HepG2 (cell line): ENCODE data around the gene LOC128125822.

Source experiments
- AKAP8 ChIP-seq: sonication (generic); formaldehyde crosslinking; IDR thresholded peaks from 2 replicates; pipeline ENCODE4 v1.5.1; 2020; ENCODE audit warnings: mild to moderate bottlenecking, missing genetic modification reagents
- ATM ChIP-seq: fragments of 450-650 bp; IDR thresholded peaks from 2 replicates; pipeline ENCODE4 v1.7.1; 2017; ENCODE audit warnings: mild to moderate bottlenecking, borderline replicate concordance
- CENPX ChIP-seq: sonication (generic); formaldehyde crosslinking; IDR thresholded peaks from 2 replicates; pipeline ENCODE4 v1.9.0; 2021; ENCODE audit warnings: mild to moderate bottlenecking, missing genetic modification reagents, moderate library complexity
- DPF2 ChIP-seq: sonication (generic); formaldehyde crosslinking; IDR thresholded peaks from 2 replicates; pipeline ENCODE4 v1.4.0; 2020; ENCODE audit warnings: mild to moderate bottlenecking, low read depth, missing genetic modification reagents, borderline replicate concordance
- FOXM1 ChIP-seq: sonication (generic); formaldehyde crosslinking; IDR thresholded peaks from 2 replicates; pipeline ENCODE4 v1.5.0; 2020; ENCODE audit warnings: missing genetic modification reagents
- GATA4 ChIP-seq: sonication (generic); IDR thresholded peaks from 2 replicates; pipeline ENCODE4 v1.6.1; 2016; ENCODE audit warnings: antibody characterized with exemption, low read depth, borderline replicate concordance
- HES4 ChIP-seq: sonication (generic); formaldehyde crosslinking; IDR thresholded peaks from 2 replicates; pipeline ENCODE4 v1.9.0; 2021; ENCODE audit warnings: mild to moderate bottlenecking, missing genetic modification reagents, borderline replicate concordance
- JUND ChIP-seq: sonication (generic); formaldehyde crosslinking; IDR thresholded peaks from 2 replicates; pipeline ENCODE4 v1.8.0; 2022; ENCODE audit warnings: mild to moderate bottlenecking, missing genetic modification reagents
- MBD4 ChIP-seq: IDR thresholded peaks from 2 replicates; pipeline ENCODE4 v1.6.1; 2012; ENCODE audit warnings: low read length, inconsistent platforms, borderline replicate concordance
- MTA1 ChIP-seq: sonication (generic); formaldehyde crosslinking; IDR thresholded peaks from 2 replicates; pipeline ENCODE4 v1.4.0; 2020; ENCODE audit warnings: missing genetic modification reagents, mild to moderate bottlenecking, borderline replicate concordance
- NFIB ChIP-seq: sonication (generic); formaldehyde crosslinking; IDR thresholded peaks from 2 replicates; pipeline ENCODE4 v1.9.0; 2021; ENCODE audit warnings: missing genetic modification reagents, mild to moderate bottlenecking, borderline replicate concordance
- PCBP1 ChIP-seq: fragments of 200-400 bp; formaldehyde crosslinking; IDR thresholded peaks from 2 replicates; pipeline ENCODE4 v1.6.1; 2017; ENCODE audit warnings: mild to moderate bottlenecking, low read depth, low read length, borderline replicate concordance
- POLR2A ChIP-seq, 2 experiments: IDR thresholded peaks; 2 replicates each; pipeline ENCODE4 v1.6.1; 2011; ENCODE audit warnings: low read depth in 2 of 2, low read length in 2 of 2, mild to moderate bottlenecking in 1 of 2, moderate library complexity in 1 of 2; ENCODE audit not compliant: insufficient read depth in 1 of 2
- RBAK ChIP-seq: sonication (generic); formaldehyde crosslinking; IDR thresholded peaks from 2 replicates; pipeline ENCODE4 v1.5.1; 2020; ENCODE audit warnings: mild to moderate bottlenecking, missing genetic modification reagents
- REXO4 ChIP-seq: sonication (generic); formaldehyde crosslinking; IDR thresholded peaks from 2 replicates; pipeline ENCODE4 v1.8.0; 2022; ENCODE audit warnings: missing genetic modification reagents, mild to moderate bottlenecking, borderline replicate concordance
- RFXANK ChIP-seq: IDR thresholded peaks from 2 replicates; pipeline ENCODE4 v1.6.1; 2016
- SMAD1 ChIP-seq: sonication (generic); formaldehyde crosslinking; IDR thresholded peaks from 2 replicates; pipeline ENCODE4 v1.4.0; 2020; ENCODE audit warnings: missing genetic modification reagents, low read depth, mild to moderate bottlenecking, borderline replicate concordance
- SMARCE1 ChIP-seq: fragments of 450-650 bp; IDR thresholded peaks from 2 replicates; pipeline ENCODE4 v1.6.1; 2017; ENCODE audit warnings: borderline replicate concordance
- ZMYM3 ChIP-seq: sonication (generic); formaldehyde crosslinking; IDR thresholded peaks from 2 replicates; pipeline ENCODE4 v1.5.1; 2020; ENCODE audit warnings: mild to moderate bottlenecking, missing genetic modification reagents
- ZMYM4 ChIP-seq: sonication (generic); formaldehyde crosslinking; IDR thresholded peaks from 2 replicates; pipeline ENCODE4 v1.8.1; 2023; ENCODE audit warnings: mild to moderate bottlenecking, missing genetic modification reagents
- ZNF20 ChIP-seq: sonication (generic); formaldehyde crosslinking; IDR thresholded peaks from 2 replicates; pipeline ENCODE4 v1.4.0; 2020; ENCODE audit warnings: mild to moderate bottlenecking, moderate library complexity, missing genetic modification reagents
- ZNF557 ChIP-seq: sonication (generic); formaldehyde crosslinking; IDR thresholded peaks from 2 replicates; pipeline ENCODE4 v1.4.0; 2020; ENCODE audit warnings: missing genetic modification reagents
- ZNF577 ChIP-seq: sonication (generic); formaldehyde crosslinking; IDR thresholded peaks from 2 replicates; pipeline ENCODE4 v1.4.0; 2020; ENCODE audit warnings: mild to moderate bottlenecking, low read depth, missing genetic modification reagents, borderline replicate concordance
- ZNF616 ChIP-seq: sonication (generic); formaldehyde crosslinking; IDR thresholded peaks from 2 replicates; pipeline ENCODE4 v1.5.0; 2020; ENCODE audit warnings: low read depth, mild to moderate bottlenecking, missing genetic modification reagents
- ZNF629 ChIP-seq: sonication (generic); formaldehyde crosslinking; conservative IDR thresholded peaks from 2 replicates; pipeline ENCODE4 v1.5.0; 2020; ENCODE audit warnings: missing genetic modification reagents
- ZNF703 ChIP-seq: sonication (generic); formaldehyde crosslinking; IDR thresholded peaks from 2 replicates; pipeline ENCODE4 v1.5.1; 2020; ENCODE audit warnings: missing genetic modification reagents, mild to moderate bottlenecking, moderate library complexity, borderline replicate concordance
- ZNF747 ChIP-seq: sonication (generic); formaldehyde crosslinking; IDR thresholded peaks from 2 replicates; pipeline ENCODE4 v1.8.1; 2023; ENCODE audit warnings: missing genetic modification reagents, mild to moderate bottlenecking, borderline replicate concordance
- TF ChIP-seq, protein P1 (sequence below): sonication (generic); formaldehyde crosslinking; IDR thresholded peaks from 2 replicates; pipeline ENCODE4 v1.5.0; 2020; ENCODE audit warnings: mild to moderate bottlenecking, missing genetic modification reagents, borderline replicate concordance
- TF ChIP-seq, protein P2 (sequence below): sonication (generic); formaldehyde crosslinking; IDR thresholded peaks from 2 replicates; pipeline ENCODE4 v1.5.1; 2020; ENCODE audit warnings: mild to moderate bottlenecking, missing genetic modification reagents, moderate library complexity

The LOC128125822 gene

DNA sequence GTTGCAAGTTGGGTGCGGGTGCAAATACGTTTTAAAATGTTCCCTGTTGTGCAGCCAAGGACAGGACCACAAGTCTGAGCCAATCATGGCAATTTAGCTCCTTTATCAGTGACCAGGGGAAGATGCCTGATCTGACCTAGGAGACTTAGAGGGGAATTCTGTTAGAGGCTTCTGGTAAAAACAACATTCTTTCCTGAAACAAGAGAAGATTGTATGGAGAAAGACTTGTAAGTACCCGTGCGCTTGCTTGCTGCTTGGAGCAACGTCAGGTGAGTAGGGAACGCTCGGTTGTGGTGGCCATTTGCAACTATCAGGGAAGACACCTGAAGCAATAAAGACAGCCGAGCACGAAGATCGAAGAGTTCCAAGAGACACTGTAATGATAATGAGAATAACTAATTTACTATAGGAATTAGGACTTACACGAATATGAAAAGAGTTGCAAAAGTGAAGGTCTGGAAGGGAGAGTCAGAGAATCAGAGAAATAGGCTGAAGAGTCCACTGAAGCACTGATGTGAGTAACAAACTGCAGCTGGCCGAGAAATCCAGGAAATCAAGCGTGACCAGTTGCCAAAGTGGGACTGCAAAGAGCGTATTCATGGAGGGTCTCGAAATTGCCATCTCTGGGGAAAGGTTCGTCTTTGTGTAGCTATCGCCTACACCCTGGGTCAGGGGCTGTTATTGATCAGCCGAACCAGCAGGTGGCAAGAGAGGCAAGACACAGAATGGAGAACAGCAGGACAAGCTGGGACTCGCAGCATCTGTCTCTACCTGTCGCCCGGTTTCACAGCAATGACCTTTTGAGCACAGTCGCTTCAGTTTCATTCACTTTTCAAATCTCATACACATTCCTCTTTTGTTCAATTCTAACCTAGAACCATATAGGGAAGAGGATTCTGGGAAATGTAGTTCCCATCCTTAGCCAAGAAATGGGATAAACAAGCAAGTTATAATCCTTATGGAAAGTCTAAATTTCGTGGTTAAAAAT is 26.1 kb downstream of the LOC128125822 start (continued):
- TF ChIP-seq ATM (no peak), NFIB (CRISPR knock-in tag) (no peak), RBAK (CRISPR knock-in tag) (no peak), SMAD1 (CRISPR knock-in tag) (no peak), ZMYM3 (peak; percentile 44; the same call in 1 of the 2 replicates), GATA4 (peak; percentile 28; the same call in 1 of the 2 replicates), DPF2 (CRISPR knock-in tag) (no peak), REXO4 (CRISPR knock-in tag) (no peak), HES4 (no peak), ZNF703 (CRISPR knock-in tag) (no peak), ZNF629 (CRISPR knock-in tag) (0 out of 2 replicates have a peak, but pooled peaks have one; percentile 15), MTA1 (CRISPR knock-in tag) (no peak), CENPX (CRISPR knock-in tag) (no peak), SMARCE1 (no peak), MBD4 (no peak), FOXM1 (no peak), ZNF747 (peak; percentile 69; the same call in 1 of the 2 replicates), ZNF577 (CRISPR knock-in tag) (no peak), ZNF616 (no peak), ZNF20 (no peak), JUND (CRISPR knock-in tag) (no peak), PCBP1 (no peak), POLR2A (IDR thresholded peaks at IDR 0.05; ENCODE audit: insufficient read depth in 1 of 2, low read depth in 2 of 2, low read length in 2 of 2) (peak; percentile 46 to 60; a peak in 3 of 4 replicates), ZNF557 (CRISPR knock-in tag) (peak; percentile 89), RFXANK (CRISPR knock-in tag) (0 out of 2 replicates have a peak, but pooled peaks have one; percentile 2), AKAP8 (CRISPR knock-in tag) (no peak), ZMYM4 (CRISPR knock-in tag) (peak; percentile 98)
- TF ChIP-seq, protein P1, sequence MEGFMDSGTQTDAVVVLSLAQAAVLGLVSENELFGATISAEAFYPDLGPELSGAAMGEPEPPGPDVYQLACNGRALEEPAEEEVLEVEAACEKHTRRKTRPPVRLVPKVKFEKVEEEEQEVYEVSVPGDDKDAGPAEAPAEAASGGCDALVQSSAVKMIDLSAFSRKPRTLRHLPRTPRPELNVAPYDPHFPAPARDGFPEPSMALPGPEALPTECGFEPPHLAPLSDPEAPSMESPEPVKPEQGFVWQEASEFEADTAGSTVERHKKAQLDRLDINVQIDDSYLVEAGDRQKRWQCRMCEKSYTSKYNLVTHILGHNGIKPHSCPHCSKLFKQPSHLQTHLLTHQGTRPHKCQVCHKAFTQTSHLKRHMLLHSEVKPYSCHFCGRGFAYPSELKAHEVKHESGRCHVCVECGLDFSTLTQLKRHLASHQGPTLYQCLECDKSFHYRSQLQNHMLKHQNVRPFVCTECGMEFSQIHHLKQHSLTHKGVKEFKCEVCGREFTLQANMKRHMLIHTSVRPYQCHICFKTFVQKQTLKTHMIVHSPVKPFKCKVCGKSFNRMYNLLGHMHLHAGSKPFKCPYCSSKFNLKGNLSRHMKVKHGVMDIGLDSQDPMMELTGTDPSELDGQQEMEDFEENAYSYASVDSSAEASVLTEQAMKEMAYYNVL (CRISPR knock-in tag), result peak; percentile 64; the same call in 1 of the 2 replicates
- TF ChIP-seq, protein P2, sequence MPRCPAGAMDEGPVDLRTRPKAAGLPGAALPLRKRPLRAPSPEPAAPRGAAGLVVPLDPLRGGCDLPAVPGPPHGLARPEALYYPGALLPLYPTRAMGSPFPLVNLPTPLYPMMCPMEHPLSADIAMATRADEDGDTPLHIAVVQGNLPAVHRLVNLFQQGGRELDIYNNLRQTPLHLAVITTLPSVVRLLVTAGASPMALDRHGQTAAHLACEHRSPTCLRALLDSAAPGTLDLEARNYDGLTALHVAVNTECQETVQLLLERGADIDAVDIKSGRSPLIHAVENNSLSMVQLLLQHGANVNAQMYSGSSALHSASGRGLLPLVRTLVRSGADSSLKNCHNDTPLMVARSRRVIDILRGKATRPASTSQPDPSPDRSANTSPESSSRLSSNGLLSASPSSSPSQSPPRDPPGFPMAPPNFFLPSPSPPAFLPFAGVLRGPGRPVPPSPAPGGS (CRISPR knock-in tag), result 0 out of 2 replicates have a peak, but pooled peaks have one; percentile 20
